Rectal smooth muscle tissue (tissue), 1 donor: ENCODE data around the gene TBXAS1.

Experiments
- H3K27ac ChIP-seq: one replicate; pipeline ENCODE4 v1.7.0; 2013; ENCODE audit warnings: low read depth, low read length, inconsistent platforms
- H3K27me3 ChIP-seq: one replicate; pipeline ENCODE4 v1.7.0; 2013; ENCODE audit warnings: low read length; ENCODE audit not compliant: control insufficient read depth, insufficient read depth
- H3K36me3 ChIP-seq: one replicate; pipeline ENCODE4 v1.7.0; 2013; ENCODE audit warnings: low read length; ENCODE audit not compliant: control insufficient read depth, insufficient read depth
- H3K4me1 ChIP-seq: one replicate; pipeline ENCODE4 v1.7.0; 2013; ENCODE audit warnings: low read length; ENCODE audit not compliant: control insufficient read depth, insufficient read depth
- H3K4me3 ChIP-seq: one replicate; pipeline ENCODE4 v1.7.0; 2013; ENCODE audit warnings: low read length
- H3K9ac ChIP-seq: one replicate; pipeline ENCODE4 v1.7.0; 2013; ENCODE audit warnings: low read length

The TBXAS1 gene

DNA sequence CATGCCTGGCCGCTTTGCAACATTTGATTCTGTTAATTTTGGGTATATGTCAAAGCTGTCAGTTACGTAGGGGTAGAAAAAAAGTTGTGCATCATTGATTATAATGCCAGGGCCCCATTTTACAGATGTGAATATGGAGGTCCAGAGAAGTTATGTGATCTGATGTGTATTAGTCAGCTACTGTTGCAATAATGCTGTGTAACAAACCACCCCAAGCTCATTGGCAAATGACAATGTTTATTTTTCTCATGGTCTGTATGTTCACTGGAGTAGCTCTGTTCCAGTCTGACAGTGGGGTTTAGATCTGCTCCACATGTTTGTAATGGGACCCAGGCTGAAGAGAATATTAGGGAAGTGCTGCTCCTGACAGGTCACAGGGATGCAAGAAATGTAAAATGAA is 19.2 kb downstream of the TBXAS1 start:
- Histone ChIP-seq H3K36me3 (no peaks in the 10 kb centered on the region), H3K9ac (no peak overlapping the region), H3K27me3 (no peaks in the 10 kb centered on the region), H3K4me3 (no peak overlapping the region), H3K27ac (no peak overlapping the region), H3K4me1 (no peaks in the 10 kb centered on the region)

DNA sequence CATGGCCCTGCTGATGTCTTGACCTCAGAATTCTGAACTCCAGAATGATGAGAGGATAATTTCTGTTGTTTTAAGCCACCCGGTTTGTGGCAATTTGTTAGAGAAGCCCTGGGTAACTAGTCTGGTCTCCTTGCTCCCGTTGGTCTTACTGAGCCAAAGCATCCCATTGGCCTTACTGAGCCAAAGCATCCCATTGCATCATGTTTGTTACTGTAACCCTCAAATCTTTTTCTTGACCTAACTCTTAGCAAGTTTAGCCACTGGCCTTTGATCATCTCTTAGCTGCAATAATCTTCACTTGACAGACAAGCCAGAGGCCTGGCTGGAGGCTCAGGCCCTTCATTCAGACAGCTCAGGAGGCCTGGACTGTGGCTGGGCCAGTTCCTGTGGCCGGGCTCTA is 21.8 kb downstream of the TBXAS1 start:
- Histone ChIP-seq H3K9ac (no peak overlapping the region), H3K4me1 (no peaks in the 10 kb centered on the region), H3K4me3 (no peak overlapping the region), H3K27me3 (no peaks in the 10 kb centered on the region), H3K36me3 (no peaks in the 10 kb centered on the region), H3K27ac (no peak overlapping the region)

DNA sequence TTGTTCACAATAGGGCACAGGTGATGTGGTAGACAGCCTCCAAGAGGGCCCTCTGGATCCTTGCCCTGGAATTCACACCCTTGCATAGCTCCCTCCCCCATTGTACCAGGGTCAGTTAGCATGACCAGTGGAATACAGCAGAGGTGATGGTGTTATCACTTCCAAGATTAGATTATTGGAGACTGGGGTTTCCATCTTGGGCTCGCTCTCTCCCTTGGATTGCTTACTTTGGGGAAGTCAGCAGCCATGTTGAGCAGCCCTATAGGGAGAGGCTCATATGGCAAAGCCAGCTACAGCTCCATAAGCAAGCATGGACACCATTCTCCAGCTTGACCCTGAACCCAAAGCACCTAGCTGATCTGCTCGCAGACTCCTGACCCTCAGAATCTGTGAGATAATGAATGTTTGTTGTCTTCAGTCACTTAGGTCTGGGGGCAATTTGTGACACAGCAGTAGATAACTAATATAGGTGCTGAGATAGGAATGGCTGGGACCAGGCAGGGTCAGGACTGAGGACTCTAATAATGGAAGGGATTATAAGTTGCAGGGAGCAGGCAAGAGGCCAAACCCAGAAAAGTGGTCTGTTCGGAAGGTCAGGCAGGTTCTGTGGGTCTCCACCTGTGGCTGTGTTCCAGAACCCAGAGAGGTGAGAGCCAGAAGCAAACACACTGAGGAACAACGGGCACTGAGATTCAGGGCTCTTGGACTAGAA is 22.9 kb downstream of the TBXAS1 start:
- H3K9ac ChIP-seq, result no peak overlapping the region
- no peaks in the 10 kb centered on the region for H3K4me1 ChIP-seq
- H3K4me3 ChIP-seq, result no peak overlapping the region
- H3K27me3 ChIP-seq, result no peaks in the 10 kb centered on the region
- no peaks in the 10 kb centered on the region for H3K36me3 ChIP-seq
- H3K27ac ChIP-seq, result no peak overlapping the region

DNA sequence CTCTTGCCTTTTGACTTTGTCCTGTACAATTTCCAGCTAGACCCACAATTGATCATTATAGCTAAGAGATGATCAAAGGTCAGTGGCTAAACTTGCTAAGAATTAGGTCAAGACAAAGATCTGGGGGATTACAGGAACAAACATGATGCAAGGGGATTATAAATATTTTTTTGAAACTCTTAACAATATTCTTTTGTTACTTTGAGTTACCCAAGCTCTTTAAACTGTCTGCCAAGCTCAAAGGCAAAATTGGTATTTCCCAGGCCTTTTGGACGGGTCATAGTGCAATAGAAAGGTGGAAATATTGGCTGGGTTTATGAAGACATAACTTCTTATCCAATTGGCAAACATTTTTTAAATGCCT is 23.4 kb downstream of the TBXAS1 start:
- Histone ChIP-seq H3K9ac (no peak overlapping the region), H3K27ac (no peak overlapping the region), H3K36me3 (no peaks in the 10 kb centered on the region), H3K4me1 (no peaks in the 10 kb centered on the region), H3K4me3 (no peak overlapping the region), H3K27me3 (no peaks in the 10 kb centered on the region)

DNA sequence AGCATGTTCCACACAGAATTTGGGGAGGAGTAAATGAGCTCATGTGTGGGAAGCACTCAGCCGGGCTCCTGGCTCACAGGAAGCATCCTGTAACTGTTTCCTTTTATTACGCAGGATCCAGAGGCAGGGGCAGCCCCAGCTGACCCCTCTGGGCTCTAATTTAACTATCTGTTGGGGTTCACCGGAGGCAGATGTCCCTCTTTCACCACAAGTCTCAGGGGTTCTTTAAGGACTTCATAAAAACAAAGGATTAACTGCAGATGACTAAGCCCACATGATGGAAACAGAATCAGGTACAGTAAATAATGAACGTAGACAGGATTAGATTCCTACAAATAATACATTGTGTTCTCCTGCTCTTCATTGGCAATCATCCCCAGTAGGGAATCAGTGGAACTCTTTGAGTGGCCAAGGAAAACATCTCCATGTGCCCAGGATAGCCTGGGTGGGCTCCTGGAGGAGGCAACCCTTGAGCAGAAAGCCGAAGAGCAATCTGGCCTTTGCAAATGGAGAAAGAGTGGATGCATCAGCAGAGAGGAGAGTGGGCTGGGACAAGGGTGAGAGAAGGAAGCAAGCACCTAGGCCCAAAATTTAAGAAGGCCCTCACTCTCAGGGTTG is 24.6 kb downstream of the TBXAS1 start:
- Histone ChIP-seq H3K36me3 (no peaks in the 10 kb centered on the region), H3K27ac (no peak overlapping the region), H3K4me3 (no peak overlapping the region), H3K9ac (no peak overlapping the region), H3K27me3 (no peaks in the 10 kb centered on the region), H3K4me1 (no peaks in the 10 kb centered on the region)

DNA sequence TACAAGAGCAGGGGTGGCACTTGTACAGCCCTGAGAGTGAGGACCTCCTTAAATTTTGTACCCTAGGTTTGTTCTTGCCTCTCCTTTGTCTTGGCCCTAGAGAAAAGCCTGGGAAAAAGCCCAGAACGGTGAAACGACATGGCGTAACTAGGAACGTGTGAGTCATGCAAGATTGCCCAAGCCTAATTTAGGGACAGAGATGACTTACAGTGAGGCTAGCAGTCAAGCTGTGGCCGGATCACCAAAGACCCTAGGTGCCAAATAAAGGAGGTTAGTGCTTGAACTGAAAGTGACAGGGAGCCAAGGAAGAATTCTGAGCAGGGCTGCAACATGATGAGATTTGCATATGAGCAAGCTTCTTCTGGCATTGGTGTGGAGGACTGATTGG is 25.1 kb downstream of the TBXAS1 start:
- Histone ChIP-seq H3K4me3 (no peak overlapping the region), H3K27ac (no peak overlapping the region), H3K9ac (no peak overlapping the region), H3K4me1 (no peaks in the 10 kb centered on the region), H3K27me3 (no peaks in the 10 kb centered on the region), H3K36me3 (no peaks in the 10 kb centered on the region)

DNA sequence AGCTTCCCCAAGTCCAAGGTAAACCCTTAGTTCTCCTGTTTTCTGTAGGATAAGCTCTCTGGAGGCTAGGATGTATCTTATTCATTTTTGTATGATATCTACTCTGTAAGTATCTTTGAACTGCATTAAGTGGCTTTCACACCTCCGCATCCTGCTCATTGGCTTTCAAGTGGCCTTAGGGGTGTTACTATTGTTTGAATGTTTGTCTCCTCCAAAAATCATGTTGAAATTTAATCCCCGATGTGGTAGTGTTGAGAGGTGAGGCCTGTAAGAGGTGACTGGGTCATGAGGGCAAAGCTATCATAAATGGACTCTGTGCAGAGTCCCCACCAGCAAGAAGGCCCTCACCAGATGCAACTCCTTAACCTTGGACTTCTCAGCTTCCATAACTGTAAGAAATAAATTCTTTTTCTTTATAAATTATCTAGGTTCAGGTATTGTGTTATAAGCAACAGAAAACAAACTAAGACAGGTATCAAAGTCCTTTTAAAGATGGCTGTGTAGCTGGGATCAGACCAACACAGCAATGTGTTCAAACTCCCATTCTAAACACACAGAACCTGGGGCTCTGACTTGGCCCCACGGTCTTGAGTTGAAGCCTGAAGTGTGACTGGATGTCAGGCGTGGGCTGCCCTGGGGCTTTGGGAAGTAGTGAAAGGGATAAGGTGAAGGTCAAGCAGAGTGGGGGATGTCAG is 25.9 kb downstream of the TBXAS1 start:
- Histone ChIP-seq H3K4me3 (no peak overlapping the region), H3K9ac (no peak overlapping the region), H3K27ac (no peak overlapping the region), H3K36me3 (no peaks in the 10 kb centered on the region), H3K27me3 (no peaks in the 10 kb centered on the region), H3K4me1 (no peaks in the 10 kb centered on the region)

DNA sequence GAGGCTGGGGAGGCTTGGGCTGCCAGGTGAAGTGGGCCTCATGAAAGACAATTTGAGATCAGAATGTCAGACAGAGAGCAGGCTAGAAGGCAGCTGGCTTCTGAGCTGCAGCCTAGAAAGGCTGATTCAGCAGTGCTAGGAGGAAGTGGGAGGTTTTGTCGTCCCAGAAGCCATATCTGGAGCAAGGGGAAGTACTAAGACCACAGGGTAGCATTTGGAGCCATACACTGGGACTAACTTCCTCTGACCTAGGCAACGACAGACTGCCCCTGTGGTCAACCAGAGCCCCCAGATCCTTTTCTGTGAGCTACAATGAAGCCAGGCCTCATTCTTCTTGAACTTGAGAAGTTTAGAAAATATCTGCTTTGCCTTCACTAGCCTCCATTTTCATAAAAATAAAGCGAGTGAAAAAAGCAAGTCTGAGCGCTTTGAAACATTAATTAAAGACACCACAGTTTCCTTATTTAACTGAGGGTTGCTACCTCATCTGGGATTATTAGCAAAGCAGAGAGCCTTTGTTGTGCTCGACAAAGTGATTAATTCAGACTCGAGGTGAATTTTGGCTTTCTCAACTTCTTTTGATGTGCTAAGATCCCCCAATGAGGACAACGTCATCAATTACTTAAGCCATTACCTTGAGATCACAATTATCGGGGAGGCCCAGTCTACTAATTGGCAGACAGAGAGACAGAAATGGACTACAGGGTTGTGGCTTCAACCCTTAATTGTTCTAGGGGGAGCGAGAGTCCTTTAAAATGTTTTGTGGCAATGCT is 26.6 kb downstream of the TBXAS1 start:
- H3K27ac ChIP-seq, result no peak overlapping the region

DNA sequence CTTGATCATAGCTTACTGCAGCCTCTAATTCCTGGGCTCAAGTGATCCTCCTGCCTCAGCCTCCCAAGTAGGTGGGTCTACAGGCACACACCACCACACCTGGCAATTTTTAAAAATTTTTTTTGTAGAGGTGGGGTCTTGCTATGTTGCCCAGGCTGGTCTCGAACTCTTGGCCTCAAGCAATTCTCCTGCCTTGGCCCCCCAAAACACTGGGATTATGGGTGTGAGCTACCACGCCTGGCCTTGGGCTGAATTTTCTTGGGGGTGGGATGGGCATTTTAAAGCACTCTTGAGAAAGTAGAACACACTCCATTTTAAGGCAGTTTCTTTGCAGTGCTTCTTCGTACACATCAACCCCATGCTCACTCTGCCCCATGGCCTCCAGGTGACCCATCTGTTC is 28.7 kb downstream of the TBXAS1 start:
- Histone ChIP-seq H3K36me3 (no peaks in the 10 kb centered on the region), H3K4me1 (no peaks in the 10 kb centered on the region), H3K9ac (no peak overlapping the region), H3K4me3 (no peak overlapping the region), H3K27ac (no peak overlapping the region), H3K27me3 (no peaks in the 10 kb centered on the region)

More for the DNA sequence above, 26.6 kb downstream of the TBXAS1 start:
- no peaks in the 10 kb centered on the region for H3K4me1 ChIP-seq
- H3K9ac ChIP-seq, result no peak overlapping the region
- H3K4me3 ChIP-seq, result no peak overlapping the region
- no peaks in the 10 kb centered on the region for H3K36me3 ChIP-seq
- H3K27me3 ChIP-seq, result no peaks in the 10 kb centered on the region

DNA sequence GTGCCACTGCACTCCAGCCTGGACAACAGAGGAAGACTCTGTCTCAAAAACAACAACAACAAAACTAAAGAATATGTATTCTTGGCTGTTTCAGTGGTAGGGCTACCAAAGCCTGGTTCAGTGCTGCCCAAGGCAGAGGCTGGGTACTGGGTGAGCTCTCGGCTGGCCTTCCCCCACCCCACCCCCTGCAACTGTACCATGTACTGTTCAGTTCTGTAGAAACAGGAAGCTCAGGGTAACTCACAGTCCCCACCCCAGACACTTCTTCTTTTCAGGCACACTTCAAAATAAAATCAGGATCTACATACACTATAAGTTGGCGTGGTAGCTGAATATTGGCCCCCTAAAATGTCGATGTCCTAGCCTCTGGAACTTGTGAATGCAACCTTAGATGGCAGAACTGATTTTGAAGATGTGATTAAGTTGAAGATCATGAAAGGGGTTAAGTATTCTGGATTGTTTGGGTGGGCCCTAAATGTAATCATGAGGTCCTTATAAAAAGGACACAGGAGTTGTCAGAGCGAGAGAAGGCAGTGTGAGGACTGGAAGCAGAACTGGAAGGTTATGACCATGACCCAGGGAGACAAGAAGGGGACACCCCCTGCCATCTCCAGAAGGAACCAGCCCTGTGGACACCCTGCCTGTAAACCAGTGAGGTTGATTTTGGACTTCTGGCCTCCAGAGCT is 31.2 kb downstream of the TBXAS1 start:
- H3K27ac ChIP-seq, result no peak overlapping the region
- H3K4me1 ChIP-seq, result no peaks in the 10 kb centered on the region
- H3K36me3 ChIP-seq, result no peaks in the 10 kb centered on the region
- H3K9ac ChIP-seq, result no peak overlapping the region
- no peaks in the 10 kb centered on the region for H3K27me3 ChIP-seq
- no peak overlapping the region for H3K4me3 ChIP-seq

DNA sequence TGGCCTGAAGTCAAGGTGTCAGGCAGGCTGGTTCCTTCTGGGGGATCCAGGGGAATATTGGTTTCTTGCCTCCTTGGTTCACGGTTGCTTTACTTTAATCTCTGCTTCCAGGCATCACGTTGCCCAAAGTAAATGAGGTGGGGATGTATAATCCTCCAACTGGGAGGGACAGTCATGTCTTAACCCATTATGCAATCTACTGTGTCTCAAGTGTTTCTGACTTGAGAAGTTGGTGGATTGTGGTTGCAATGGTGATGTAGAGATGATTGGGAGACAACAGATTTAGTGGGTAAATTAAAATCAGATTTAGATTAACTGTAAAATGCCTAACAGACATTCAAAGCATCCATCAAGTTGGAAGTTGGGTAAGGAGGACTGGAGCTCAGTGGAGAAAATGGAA is 32.7 kb downstream of the TBXAS1 start:
- Histone ChIP-seq H3K27ac (no peak overlapping the region), H3K27me3 (no peaks in the 10 kb centered on the region), H3K4me3 (no peak overlapping the region), H3K4me1 (no peaks in the 10 kb centered on the region), H3K36me3 (no peaks in the 10 kb centered on the region), H3K9ac (no peak overlapping the region)
